Measurements from ENCODE around the gene ZNF445.

DNA sequence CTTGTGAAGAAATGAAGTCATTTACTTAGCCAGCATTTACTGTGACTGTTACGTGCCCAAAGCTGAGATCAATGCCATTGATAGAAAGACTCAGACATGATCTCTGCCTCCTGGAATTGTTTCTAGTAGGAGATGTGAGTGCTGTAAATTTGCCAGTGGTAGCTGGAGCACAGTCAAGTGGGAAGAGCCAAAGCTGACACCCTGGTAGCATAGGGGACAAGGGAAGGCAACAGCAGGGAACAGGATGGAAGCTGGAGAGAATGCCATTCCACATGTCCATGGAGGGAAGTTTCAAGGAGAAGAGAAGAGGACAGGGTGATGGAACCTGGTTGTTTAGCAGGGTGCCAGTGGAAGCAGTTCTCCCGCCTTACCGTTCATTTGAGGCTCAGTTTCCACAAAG, 74.9 kb downstream of the ZNF445 start:
- TF ChIP-seq, protein P1, sequence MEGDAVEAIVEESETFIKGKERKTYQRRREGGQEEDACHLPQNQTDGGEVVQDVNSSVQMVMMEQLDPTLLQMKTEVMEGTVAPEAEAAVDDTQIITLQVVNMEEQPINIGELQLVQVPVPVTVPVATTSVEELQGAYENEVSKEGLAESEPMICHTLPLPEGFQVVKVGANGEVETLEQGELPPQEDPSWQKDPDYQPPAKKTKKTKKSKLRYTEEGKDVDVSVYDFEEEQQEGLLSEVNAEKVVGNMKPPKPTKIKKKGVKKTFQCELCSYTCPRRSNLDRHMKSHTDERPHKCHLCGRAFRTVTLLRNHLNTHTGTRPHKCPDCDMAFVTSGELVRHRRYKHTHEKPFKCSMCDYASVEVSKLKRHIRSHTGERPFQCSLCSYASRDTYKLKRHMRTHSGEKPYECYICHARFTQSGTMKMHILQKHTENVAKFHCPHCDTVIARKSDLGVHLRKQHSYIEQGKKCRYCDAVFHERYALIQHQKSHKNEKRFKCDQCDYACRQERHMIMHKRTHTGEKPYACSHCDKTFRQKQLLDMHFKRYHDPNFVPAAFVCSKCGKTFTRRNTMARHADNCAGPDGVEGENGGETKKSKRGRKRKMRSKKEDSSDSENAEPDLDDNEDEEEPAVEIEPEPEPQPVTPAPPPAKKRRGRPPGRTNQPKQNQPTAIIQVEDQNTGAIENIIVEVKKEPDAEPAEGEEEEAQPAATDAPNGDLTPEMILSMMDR (IDR thresholded peaks at IDR 0.05): no peak
- TF ChIP-seq ZFX (IDR thresholded peaks at IDR 0.05; ENCODE audit: borderline replicate concordance): no peak
